Naive thymus-derived CD4-positive, alpha-beta T cell (primary cell): ENCODE data around the gene AGAP1. TPM values are rescaled to one million over a fixed set of nuclear protein-coding genes. Genes with fewer than 3 reads are reported as not detected.
A peak's percentile ranks its signal among the peaks of the same experiment; 100 is the strongest.

Source experiments
- ATAC-seq: fragments of 150-1000 bp; cut with Tn5 transposase; 2 replicates; pipeline ENCODE4 v1.10.0; 2021; ENCODE audit warnings: mild to moderate bottlenecking, moderate library complexity
- CTCF ChIA-PET: fragments of 350-600 bp; sonication (Branson Sonifier 250); formaldehyde crosslinking; loops from one replicate; lab custom pipeline; 2021; ENCODE audit warnings: antibody characterized with exemption; lab: Charles Lee
- POLR2A ChIA-PET: fragments of 350-600 bp; sonication (Branson Sonifier 250); formaldehyde crosslinking; loops from one replicate; lab custom pipeline; 2021; ENCODE audit warnings: antibody characterized with exemption, inconsistent platforms; lab: Charles Lee
- DNase-seq, 9 donors: peaks; one replicate each; pipeline versions ENCODE4 v3.0.0 to v3.0.0-alpha.2; 2020 to 2022; ENCODE audit warnings: mixed read lengths in 1 of 9
- H3K27ac ChIP-seq: one replicate; pipeline ENCODE4 v1.7.0; 2013; ENCODE audit warnings: mild to moderate bottlenecking, low read depth, low read length, moderate library complexity
- H3K27me3 ChIP-seq, 2 donors: one replicate each; pipeline ENCODE4 v1.7.0; 2013; ENCODE audit warnings: low read length in 2 of 2, mild to moderate bottlenecking in 2 of 2, moderate library complexity in 2 of 2; ENCODE audit not compliant: control insufficient read depth in 2 of 2, insufficient read depth in 2 of 2
- H3K36me3 ChIP-seq, 3 experiments: 1 replicate in 2 of 3; 2 replicates in 1 of 3; pipeline ENCODE4 v1.7.0; 2013; ENCODE audit warnings: low read length in 3 of 3, mild to moderate bottlenecking in 3 of 3, moderate library complexity in 1 of 3; ENCODE audit not compliant: insufficient read depth in 3 of 3, control insufficient read depth in 2 of 3
- H3K4me1 ChIP-seq, 2 donors: one replicate each; pipeline ENCODE4 v1.7.0; 2013; ENCODE audit warnings: low read length in 2 of 2, mild to moderate bottlenecking in 2 of 2, moderate library complexity in 1 of 2; ENCODE audit not compliant: control insufficient read depth in 2 of 2, insufficient read depth in 2 of 2
- H3K4me3 ChIP-seq: 2 replicates; pipeline ENCODE4 v1.7.0; 2013; ENCODE audit warnings: mild to moderate bottlenecking, low read length
- H3K9me3 ChIP-seq, 3 experiments: 1 replicate in 2 of 3; 2 replicates in 1 of 3; pipeline ENCODE4 v1.7.0; 2013; ENCODE audit warnings: low read length in 3 of 3; ENCODE audit not compliant: control insufficient read depth in 2 of 3
- H3K27ac Mint-ChIP-seq, 9 donors: one replicate each; pipeline ENCODE4 v1.8.0; 2020 to 2022; ENCODE audit warnings: mixed read lengths in 9 of 9, mild to moderate bottlenecking in 8 of 9, moderate library complexity in 5 of 9, inconsistent platforms in 2 of 9
- H3K27me3 Mint-ChIP-seq, 5 donors: one replicate each; pipeline ENCODE4 v1.8.0; 2021 to 2022; ENCODE audit warnings: mixed read lengths in 5 of 5, mild to moderate bottlenecking in 1 of 5
- H3K36me3 Mint-ChIP-seq, 5 donors: one replicate each; pipeline ENCODE4 v1.8.0; 2020 to 2022; ENCODE audit warnings: mixed read lengths in 5 of 5, mild to moderate bottlenecking in 3 of 5, inconsistent platforms in 1 of 5
- H3K4me1 Mint-ChIP-seq, 7 donors: one replicate each; pipeline ENCODE4 v1.8.0; 2020 to 2022; ENCODE audit warnings: mixed read lengths in 7 of 7, mild to moderate bottlenecking in 3 of 7, inconsistent platforms in 1 of 7
- H3K4me3 Mint-ChIP-seq, 10 donors: one replicate each; pipeline ENCODE4 v1.8.0; 2020 to 2022; ENCODE audit warnings: mild to moderate bottlenecking in 10 of 10, mixed read lengths in 10 of 10, moderate library complexity in 6 of 10, inconsistent platforms in 2 of 10
- H3K9me3 Mint-ChIP-seq, 11 donors: one replicate each; pipeline ENCODE4 v1.8.0; 2020 to 2022; ENCODE audit warnings: mixed read lengths in 11 of 11, mild to moderate bottlenecking in 4 of 11, inconsistent platforms in 1 of 11, moderate library complexity in 1 of 11
- intact Hi-C, 2 donors: fragments of 100-400 bp; cut with micrococcal nuclease; formaldehyde crosslinking; loops; one replicate each; pipeline ENCODE4 v1.15.1; 2023
- polyA plus RNA-seq, 2 donors: library from polyadenylated mRNA; unstranded; fragments of 300-500 nt; fragmentation: Illumina TruSeq; gene quantifications; one replicate each; pipeline ENCODE4 v1.2.3, GENCODE V29; 2021
- total RNA-seq, 6 experiments: library from RNA in 5 of 6; stranded (reverse) in 5 of 6; gene quantifications; 1 replicate in 5 of 6; 2 replicates in 1 of 6; pipeline ENCODE4 v1.2.3 and lab custom pipeline; 2021 to 2026

Gene AGAP1
- total and polyA plus RNA-seq, 7 experiments from 2014 or later = 0.35 to 9.6 (median 0.85) TPM; not detected in 2

- Histone ChIP-seq H3K4me1 (no peaks in the 10 kb centered on the region), H3K27ac (no peak overlapping the region), H3K4me3 (no peak overlapping the region), H3K9me3 (no peaks in the 10 kb centered on the region), H3K27me3 (no peaks in the 10 kb centered on the region), H3K36me3 (no peaks in the 10 kb centered on the region)
- peaks cover 0 to 12% (median 0%) of the 10 kb centered on the region in 5 donors for H3K27me3 Mint-ChIP-seq
- intact Hi-C loops = no loop called here
- DNase-seq (no peak), ATAC-seq (no peak)
- H3K9me3 Mint-ChIP-seq = peaks cover 0 to 5% (median 0%) of the 10 kb centered on the region in 11 donors
- H3K4me1 Mint-ChIP-seq = no peaks in the 10 kb centered on the region
- no peak overlapping the region for H3K27ac Mint-ChIP-seq
- POLR2A ChIA-PET = no interaction called here
- CTCF ChIA-PET = no interaction called here
- H3K36me3 Mint-ChIP-seq = no peaks in the 10 kb centered on the region
- H3K4me3 Mint-ChIP-seq = no peak overlapping the region
These were observed 385.3 kb downstream of the AGAP1 start for GRCh38 chr2:235879116-235879515.

GRCh38 chr2:235883675-235884074, 389.8 kb downstream of the AGAP1 start:
- no peaks in the 10 kb centered on the region for H3K27me3 ChIP-seq
- H3K4me1 ChIP-seq = no peaks in the 10 kb centered on the region
- peaks cover 0 to 7% (median 0%) of the 10 kb centered on the region in 11 donors for H3K9me3 Mint-ChIP-seq
- H3K4me3 Mint-ChIP-seq = no peak overlapping the region
- no peaks in the 10 kb centered on the region for H3K36me3 Mint-ChIP-seq
- ChIA-PET POLR2A (no interaction called here), CTCF (no interaction called here)
- ATAC-seq (no peak), DNase-seq (no peak)
- intact Hi-C loops = no loop called here
- no peak overlapping the region for H3K27ac ChIP-seq
- H3K27ac Mint-ChIP-seq = no peak overlapping the region
- H3K4me1 Mint-ChIP-seq = no peaks in the 10 kb centered on the region
- no peaks in the 10 kb centered on the region for H3K9me3 ChIP-seq
- H3K36me3 ChIP-seq = no peaks in the 10 kb centered on the region
- H3K27me3 Mint-ChIP-seq = peaks cover 0 to 25% (median 0%) of the 10 kb centered on the region in 5 donors
- no peak overlapping the region for H3K4me3 ChIP-seq

- intact Hi-C loops = no loop called here
- CTCF ChIA-PET = no interaction called here
These were observed 395.4 kb downstream of the AGAP1 start for GRCh38 chr2:235889302-235889630.

GRCh38 chr2:235893129-235893698, 399.4 kb downstream of the AGAP1 start:
- ATAC-seq = peak; percentile 6
- intact Hi-C loops = no loop called here
- POLR2A ChIA-PET = no interaction called here

More at GRCh38 chr2:235889302-235889630, 395.4 kb downstream of the AGAP1 start:
- H3K27me3 ChIP-seq = no peaks in the 10 kb centered on the region
- no peak overlapping the region for H3K4me3 ChIP-seq
- Mint-ChIP-seq H3K27me3 (peaks cover 0 to 19% (median 0%) of the 10 kb centered on the region in 5 donors), H3K4me1 (no peaks in the 10 kb centered on the region), H3K9me3 (peaks cover 0 to 11% (median 0%) of the 10 kb centered on the region in 11 donors), H3K36me3 (no peaks in the 10 kb centered on the region), H3K27ac (no peak overlapping the region), H3K4me3 (no peak overlapping the region)
- H3K27ac ChIP-seq = no peak overlapping the region
- H3K36me3 ChIP-seq = no peaks in the 10 kb centered on the region
- DNase-seq (no peak), ATAC-seq (no peak)
- no peaks in the 10 kb centered on the region for H3K9me3 ChIP-seq
- POLR2A ChIA-PET = no interaction called here
- H3K4me1 ChIP-seq = no peaks in the 10 kb centered on the region

GRCh38 chr2:235894839-235895238, 401.0 kb downstream of the AGAP1 start:
- intact Hi-C loops = no loop called here
- Mint-ChIP-seq H3K36me3 (no peaks in the 10 kb centered on the region), H3K27ac (no peak overlapping the region), H3K4me1 (no peaks in the 10 kb centered on the region), H3K27me3 (peaks cover 0 to 5% (median 0%) of the 10 kb centered on the region in 5 donors), H3K4me3 (no peak overlapping the region), H3K9me3 (peaks cover 0 to 7% (median 0%) of the 10 kb centered on the region in 11 donors)
- no peaks in the 10 kb centered on the region for H3K4me1 ChIP-seq
- no peak for DNase-seq
- ATAC-seq = no peak
- H3K27ac ChIP-seq = no peak overlapping the region
- CTCF ChIA-PET = no interaction called here
- no peaks in the 10 kb centered on the region for H3K9me3 ChIP-seq
- H3K4me3 ChIP-seq = no peak overlapping the region
- no peaks in the 10 kb centered on the region for H3K36me3 ChIP-seq
- POLR2A ChIA-PET = no interaction called here
- H3K27me3 ChIP-seq = no peaks in the 10 kb centered on the region

More at GRCh38 chr2:235893129-235893698, 399.4 kb downstream of the AGAP1 start:
- no peaks in the 10 kb centered on the region for H3K4me1 ChIP-seq
- H3K4me3 ChIP-seq = no peak overlapping the region
- H3K27ac ChIP-seq = no peak overlapping the region
- Mint-ChIP-seq H3K4me1 (no peaks in the 10 kb centered on the region), H3K9me3 (peaks cover 0 to 7% (median 0%) of the 10 kb centered on the region in 11 donors), H3K27ac (no peak overlapping the region), H3K36me3 (no peaks in the 10 kb centered on the region), H3K27me3 (peaks cover 0 to 4% (median 0%) of the 10 kb centered on the region in 5 donors), H3K4me3 (no peak overlapping the region)
- CTCF ChIA-PET = no interaction called here
- DNase-seq = no peak
- no peaks in the 10 kb centered on the region for H3K36me3 ChIP-seq
- no peaks in the 10 kb centered on the region for H3K27me3 ChIP-seq
- H3K9me3 ChIP-seq = no peaks in the 10 kb centered on the region

GRCh38 chr2:235896061-235896460, 402.2 kb downstream of the AGAP1 start:
- CTCF ChIA-PET = no interaction called here
- Mint-ChIP-seq H3K9me3 (peaks cover 0 to 7% (median 0%) of the 10 kb centered on the region in 11 donors), H3K4me1 (no peaks in the 10 kb centered on the region), H3K27me3 (peaks cover 0 to 6% (median 3%) of the 10 kb centered on the region in 5 donors), H3K36me3 (no peaks in the 10 kb centered on the region), H3K4me3 (no peak overlapping the region), H3K27ac (no peak overlapping the region)
- intact Hi-C loops = no loop called here
- no peaks in the 10 kb centered on the region for H3K36me3 ChIP-seq
- H3K4me1 ChIP-seq = no peaks in the 10 kb centered on the region
- no peaks in the 10 kb centered on the region for H3K27me3 ChIP-seq
- POLR2A ChIA-PET = no interaction called here
- no peak overlapping the region for H3K4me3 ChIP-seq
- no peak for ATAC-seq
- no peaks in the 10 kb centered on the region for H3K9me3 ChIP-seq
- no peak overlapping the region for H3K27ac ChIP-seq
- DNase-seq = no peak

- peaks cover 0 to 8% (median 5%) of the 10 kb centered on the region in 5 donors for H3K27me3 Mint-ChIP-seq
- intact Hi-C loops = no loop called here
- peaks cover 0 to 7% (median 0%) of the 10 kb centered on the region in 11 donors for H3K9me3 Mint-ChIP-seq
- no peak overlapping the region for H3K4me3 Mint-ChIP-seq
- no peaks in the 10 kb centered on the region for H3K9me3 ChIP-seq
- no peaks in the 10 kb centered on the region for H3K4me1 ChIP-seq
- H3K36me3 Mint-ChIP-seq = no peaks in the 10 kb centered on the region
- no peak overlapping the region for H3K27ac ChIP-seq
- POLR2A ChIA-PET = no interaction called here
- H3K36me3 ChIP-seq = no peaks in the 10 kb centered on the region
- DNase-seq (no peak), ATAC-seq (no peak)
- CTCF ChIA-PET = no interaction called here
- H3K4me1 Mint-ChIP-seq = no peaks in the 10 kb centered on the region
- H3K27ac Mint-ChIP-seq = no peak overlapping the region
- H3K4me3 ChIP-seq = no peak overlapping the region
- no peaks in the 10 kb centered on the region for H3K27me3 ChIP-seq
These were observed 404.1 kb downstream of the AGAP1 start for GRCh38 chr2:235897992-235898391.
